ENCODE results near the gene RC3H1. TPM values are rescaled to one million over a fixed set of nuclear protein-coding genes. Genes with fewer than 3 reads are reported as not detected.

The RC3H1 gene
- total and polyA plus RNA-seq, 2 of the 13 experiments (the other 11 are each of a cell fraction or from before 2014, with no cell fraction given): 11.2 to 19.6 TPM

GRCh38 chr1:174021591-174022079 lies 522 bp downstream of the RC3H1 start (continued):
- TF ChIP-seq ZNF343 (CRISPR knock-in tag; IDR thresholded peaks at IDR 0.05) (peak; percentile 74; the same call in 1 of the 2 replicates), GTF3A (CRISPR knock-in tag; conservative IDR thresholded peaks at IDR 0.05) (no peak), ZBTB38 (CRISPR knock-in tag; IDR thresholded peaks at IDR 0.05) (no peak), ELF1 (CRISPR knock-in tag; IDR thresholded peaks at IDR 0.05) (no peak), ZKSCAN1 (IDR thresholded peaks at IDR 0.05; ENCODE audit: low read length) (no peak), EEA1 (CRISPR knock-in tag; IDR thresholded peaks at IDR 0.05; ENCODE audit: borderline replicate concordance) (peak; percentile 80; the same call in 1 of the 2 replicates), ZNF598 (CRISPR knock-in tag; IDR thresholded peaks at IDR 0.05; ENCODE audit: borderline replicate concordance) (no peak), CREB3 (CRISPR knock-in tag; IDR thresholded peaks at IDR 0.05) (no peak), KAT8 (CRISPR knock-in tag; IDR thresholded peaks at IDR 0.05) (no peak), ZNF569 (CRISPR knock-in tag; IDR thresholded peaks at IDR 0.05; ENCODE audit: borderline replicate concordance) (no peak), FOXK2 (IDR thresholded peaks at IDR 0.05) (no peak), ZNF720 (CRISPR knock-in tag; IDR thresholded peaks at IDR 0.05) (no peak), KLF12 (CRISPR knock-in tag; IDR thresholded peaks at IDR 0.05; ENCODE audit: borderline replicate concordance) (no peak), TSC22D2 (CRISPR knock-in tag; IDR thresholded peaks at IDR 0.05; ENCODE audit: borderline replicate concordance) (no peak), CSRNP2 (CRISPR knock-in tag; conservative IDR thresholded peaks at IDR 0.05; ENCODE audit: low read depth) (no peak), ZNF83 (CRISPR knock-in tag; IDR thresholded peaks at IDR 0.05; ENCODE audit: borderline replicate concordance) (no peak), ZSCAN12 (CRISPR knock-in tag; IDR thresholded peaks at IDR 0.05) (no peak), AGO1 (IDR thresholded peaks at IDR 0.05; ENCODE audit: low read depth, low read length, poor library complexity, severe bottlenecking) (peak; percentile 91), GABPA (IDR thresholded peaks at IDR 0.05; ENCODE audit: low read depth, low read length) (no peak), GABPA (CRISPR knock-in tag; IDR thresholded peaks at IDR 0.05; ENCODE audit: low read depth) (no peak), ARID5B (CRISPR knock-in tag; IDR thresholded peaks at IDR 0.05) (0 out of 2 replicates have a peak, but pooled peaks have one; percentile 16), RORA (CRISPR knock-in tag; IDR thresholded peaks at IDR 0.05) (no peak), FLYWCH1 (CRISPR knock-in tag; IDR thresholded peaks at IDR 0.05) (no peak), NKX3-1 (CRISPR knock-in tag; IDR thresholded peaks at IDR 0.05) (no peak), POGZ (CRISPR knock-in tag; IDR thresholded peaks at IDR 0.05) (no peak), EZH2 (conservative IDR thresholded peaks at IDR 0.05; ENCODE audit: low read depth, low read length) (no peak)

Measured in HepG2 (cell line).